ENCODE data around the gene ELK3. TPM values are rescaled to one million over a fixed set of nuclear protein-coding genes. Genes with fewer than 3 reads are reported as not detected.

Gene ELK3
- total and polyA plus RNA-seq, 2 of the 13 experiments (the other 11 are each of a cell fraction or from before 2014, with no cell fraction given): 2.9 to 3.2 TPM

DNA sequence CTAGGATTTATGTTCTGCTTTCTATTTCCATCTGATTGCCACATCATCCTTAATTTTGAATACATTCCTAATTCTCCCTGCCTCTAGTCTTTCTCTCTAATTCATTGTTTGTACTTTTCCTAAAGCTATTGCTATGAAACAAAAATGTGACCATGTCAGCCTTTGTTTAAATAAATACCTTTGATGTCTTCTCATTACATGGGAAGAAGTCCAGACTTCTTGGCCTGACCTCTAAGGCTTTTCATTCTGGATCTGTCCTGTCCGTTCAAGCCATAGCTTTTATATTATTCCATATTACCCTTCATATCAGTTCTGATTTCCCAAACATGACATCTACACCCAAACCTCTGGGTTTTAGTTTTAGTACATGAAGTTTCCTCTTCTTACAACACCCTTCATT, 114.7 kb downstream of the ELK3 start:
- intact Hi-C loops (cut with micrococcal nuclease; ENCODE audit: unreplicated experiment) (no loop called here), in situ Hi-C loops (cut with HindIII; ENCODE audit: extremely low pct_ligation_motif_present, low pct_unique_long_range_greater_than_20kb) (no loop called here)
- ChIA-PET CTCF (ENCODE audit: low intra/inter-chr PET ratio, low total read pairs) (no interaction called here), POLR2A (no interaction called here)
- H3K9me3 ChIP-seq (ENCODE audit: low read length): no peaks in the 10 kb centered on the region
- no peaks in the 10 kb centered on the region for H4K20me1 ChIP-seq (ENCODE audit: insufficient read depth, low read length)
- no peak overlapping the region for H2AFZ ChIP-seq (ENCODE audit: low read length)
- FAIRE-seq: no peak
- no peak for TF ChIP-seq ZNF205 (CRISPR knock-in tag; IDR thresholded peaks at IDR 0.05)
- no peak for TF ChIP-seq ZBTB2 (CRISPR knock-in tag; IDR thresholded peaks at IDR 0.05; ENCODE audit: low read depth)
- TF ChIP-seq, protein P1, sequence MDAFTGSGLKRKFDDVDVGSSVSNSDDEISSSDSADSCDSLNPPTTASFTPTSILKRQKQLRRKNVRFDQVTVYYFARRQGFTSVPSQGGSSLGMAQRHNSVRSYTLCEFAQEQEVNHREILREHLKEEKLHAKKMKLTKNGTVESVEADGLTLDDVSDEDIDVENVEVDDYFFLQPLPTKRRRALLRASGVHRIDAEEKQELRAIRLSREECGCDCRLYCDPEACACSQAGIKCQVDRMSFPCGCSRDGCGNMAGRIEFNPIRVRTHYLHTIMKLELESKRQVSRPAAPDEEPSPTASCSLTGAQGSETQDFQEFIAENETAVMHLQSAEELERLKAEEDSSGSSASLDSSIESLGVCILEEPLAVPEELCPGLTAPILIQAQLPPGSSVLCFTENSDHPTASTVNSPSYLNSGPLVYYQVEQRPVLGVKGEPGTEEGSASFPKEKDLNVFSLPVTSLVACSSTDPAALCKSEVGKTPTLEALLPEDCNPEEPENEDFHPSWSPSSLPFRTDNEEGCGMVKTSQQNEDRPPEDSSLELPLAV (CRISPR knock-in tag; conservative IDR thresholded peaks at IDR 0.05; ENCODE audit: low read depth): no peak
- TF ChIP-seq KMT2B (CRISPR knock-in tag; IDR thresholded peaks at IDR 0.05): no peak
- no peak for TF ChIP-seq ZNF546 (CRISPR knock-in tag; conservative IDR thresholded peaks at IDR 0.05)
- TF ChIP-seq PRMT3 (CRISPR knock-in tag; IDR thresholded peaks at IDR 0.05; ENCODE audit: borderline replicate concordance, low read depth): no peak
- TF ChIP-seq AGO1 (IDR thresholded peaks at IDR 0.05; ENCODE audit: low read depth, low read length, poor library complexity, severe bottlenecking): no peak
- no peak for TF ChIP-seq HNF1B (CRISPR knock-in tag; IDR thresholded peaks at IDR 0.05)
- no peak for TF ChIP-seq GATAD1 (CRISPR knock-in tag; IDR thresholded peaks at IDR 0.05)
- TF ChIP-seq GTF2F1 (IDR thresholded peaks at IDR 0.05; ENCODE audit: low read length): no peak
- no peak for TF ChIP-seq ZC3H4 (CRISPR knock-in tag; IDR thresholded peaks at IDR 0.05; ENCODE audit: borderline replicate concordance)
- TF ChIP-seq ZBTB10 (CRISPR knock-in tag; IDR thresholded peaks at IDR 0.05; ENCODE audit: borderline replicate concordance): no peak
- no peaks in the 10 kb centered on the region for H3K4me1 ChIP-seq (ENCODE audit: insufficient read depth, low read length)
- H3K4me2 ChIP-seq (ENCODE audit: low read depth, low read length): no peak overlapping the region
- no peaks in the 10 kb centered on the region for H3K27me3 ChIP-seq (ENCODE audit: control insufficient read depth in 1 of 2, insufficient read depth in 2 of 2, low read length in 2 of 2)
- no TSS peak for BruUV-seq (replicated peaks)
- H3K27ac ChIP-seq (ENCODE audit: extremely low read length, insufficient read depth, low read length): no peak overlapping the region
- no peak overlapping the region for H3K4me3 ChIP-seq (replicated peaks in 1 of 3; ENCODE audit: insufficient read depth in 1 of 3, low read depth in 2 of 3, low read length in 3 of 3)
- H3K36me3 ChIP-seq (replicated peaks in 1 of 2; ENCODE audit: control insufficient read depth in 1 of 2, insufficient read depth in 2 of 2, low read length in 2 of 2): peaks cover 1 to 10% of the 10 kb centered on the region in 2 experiments; a peak in 2 of 5 replicates
- no peak overlapping the region for H3K9ac ChIP-seq (ENCODE audit: insufficient read depth, low read depth, low read length)
- WGBS (ENCODE audit: low lambda C conversion rate): 97% methylated on average over 1 of the region's 1 CpG
- no peak for ATAC-seq
- H3K79me2 ChIP-seq (ENCODE audit: insufficient read depth, low read length): no peaks in the 10 kb centered on the region
- DNase-seq (ENCODE audit: low spot score): no peak

Data from HepG2 (cell line).